ENCODE results near the gene CIC. TPM values are rescaled to one million over a fixed set of nuclear protein-coding genes. Genes with fewer than 3 reads are reported as not detected.

The CIC gene
- total RNA-seq, 4 donors from 2014 or later, result 15.2 to 52.2 (median 41.5) TPM

GRCh38 chr19:42288387-42288786 is 19.3 kb downstream of the CIC start:
- H3K27me3 ChIP-seq, result no peaks in the 10 kb centered on the region
- in situ Hi-C loops (cut with MboI; ENCODE audit: low sequenced_read_pairs in 4 of 4) (loop anchor here in 1 of 4 donors (5.0 kb wide), 1 partner anchor 46 kb away; the partner anchor contains the start of gene GSK3A), intact Hi-C loops (cut with DNase I; ENCODE audit: low total_unique reads) (no loop called here)
- no peak overlapping the region for H3K4me3 ChIP-seq
- peaks cover 0 to 64% of the 10 kb centered on the region in 2 donors for H3K36me3 ChIP-seq
- peaks cover 22 to 24% of the 10 kb centered on the region in 2 donors for H3K4me1 ChIP-seq
- no peaks in the 10 kb centered on the region for H3K9me3 ChIP-seq
- TF ChIP-seq CTCF (IDR thresholded peaks at IDR 0.05 in 4 of 5, conservative IDR thresholded peaks at IDR 0.05 in 1 of 5), result no peak
- no peak for TF ChIP-seq POLR2A (IDR thresholded peaks at IDR 0.05)
- ATAC-seq (no peak), DNase-seq (no peak)
- H3K27ac ChIP-seq, result no peak overlapping the region

GRCh38 chr19:42288881-42289555 is 20.0 kb downstream of the CIC start:
- Histone ChIP-seq H3K36me3 (peaks cover 0 to 68% of the 10 kb centered on the region in 2 donors), H3K27ac (no peak overlapping the region), H3K9me3 (no peaks in the 10 kb centered on the region), H3K27me3 (no peaks in the 10 kb centered on the region), H3K4me1 (peaks cover 22 to 23% of the 10 kb centered on the region in 2 donors), H3K4me3 (no peak overlapping the region)
- DNase-seq, result no peak
- in situ Hi-C loops (cut with MboI; ENCODE audit: low sequenced_read_pairs in 4 of 4) (loop anchor here in 1 of 4 donors (5.0 kb wide), 1 partner anchor 47 kb away; the partner anchor contains the start of gene GSK3A), intact Hi-C loops (cut with DNase I; ENCODE audit: low total_unique reads) (no loop called here)
- no peak for ATAC-seq
- TF ChIP-seq POLR2A (IDR thresholded peaks at IDR 0.05) (no peak), CTCF (IDR thresholded peaks at IDR 0.05 in 4 of 5, conservative IDR thresholded peaks at IDR 0.05 in 1 of 5) (no peak)

- DNase-seq (no peak), ATAC-seq (no peak)
- no peaks in the 10 kb centered on the region for H3K9me3 ChIP-seq
- peaks cover 21 to 22% of the 10 kb centered on the region in 2 donors for H3K4me1 ChIP-seq
- intact Hi-C loops (cut with DNase I; ENCODE audit: low total_unique reads), result no loop called here
- no peak overlapping the region for H3K27ac ChIP-seq
- H3K27me3 ChIP-seq, result no peaks in the 10 kb centered on the region
- peaks cover 0 to 73% of the 10 kb centered on the region in 2 donors for H3K36me3 ChIP-seq
- in situ Hi-C loops (cut with MboI; ENCODE audit: low sequenced_read_pairs in 4 of 4), result loop anchor here in 1 of 4 donors (5.0 kb wide), 1 partner anchor 47 kb away; the partner anchor contains the start of gene GSK3A
- no peak overlapping the region for H3K4me3 ChIP-seq
- TF ChIP-seq CTCF (IDR thresholded peaks at IDR 0.05 in 4 of 5, conservative IDR thresholded peaks at IDR 0.05 in 1 of 5) (no peak), POLR2A (IDR thresholded peaks at IDR 0.05) (no peak)
Observed at GRCh38 chr19:42289556-42290041, 20.5 kb downstream of the CIC start.

GRCh38 chr19:42290136-42290522 is 21.1 kb downstream of the CIC start:
- no peak overlapping the region for H3K27ac ChIP-seq
- DNase-seq (no peak), ATAC-seq (no peak)
- TF ChIP-seq POLR2A (IDR thresholded peaks at IDR 0.05) (no peak), CTCF (IDR thresholded peaks at IDR 0.05 in 4 of 5, conservative IDR thresholded peaks at IDR 0.05 in 1 of 5) (no peak)
- H3K9me3 ChIP-seq, result no peaks in the 10 kb centered on the region
- intact Hi-C loops (cut with DNase I; ENCODE audit: low total_unique reads) (no loop called here), in situ Hi-C loops (cut with MboI; ENCODE audit: low sequenced_read_pairs in 4 of 4) (no loop called here)
- peaks cover 0 to 79% of the 10 kb centered on the region in 2 donors for H3K36me3 ChIP-seq
- no peaks in the 10 kb centered on the region for H3K27me3 ChIP-seq
- H3K4me3 ChIP-seq, result no peak overlapping the region
- peaks cover 16 to 17% of the 10 kb centered on the region in 2 donors for H3K4me1 ChIP-seq
